NCI-H1436 (cell line): Measurements from ENCODE around the gene PIK3CA.
A peak's percentile ranks its signal among the peaks of the same experiment; 100 is the strongest.
"Not testable (repeated sequence)": the region's sequence is repeated elsewhere in the genome, so short reads cannot be mapped to it uniquely, and the experiment has no call there.

Experiments
- DNase-seq: peaks from one replicate; lab custom pipeline; 2025; lab: John Stamatoyannopoulos, UW

The PIK3CA gene

DNA sequence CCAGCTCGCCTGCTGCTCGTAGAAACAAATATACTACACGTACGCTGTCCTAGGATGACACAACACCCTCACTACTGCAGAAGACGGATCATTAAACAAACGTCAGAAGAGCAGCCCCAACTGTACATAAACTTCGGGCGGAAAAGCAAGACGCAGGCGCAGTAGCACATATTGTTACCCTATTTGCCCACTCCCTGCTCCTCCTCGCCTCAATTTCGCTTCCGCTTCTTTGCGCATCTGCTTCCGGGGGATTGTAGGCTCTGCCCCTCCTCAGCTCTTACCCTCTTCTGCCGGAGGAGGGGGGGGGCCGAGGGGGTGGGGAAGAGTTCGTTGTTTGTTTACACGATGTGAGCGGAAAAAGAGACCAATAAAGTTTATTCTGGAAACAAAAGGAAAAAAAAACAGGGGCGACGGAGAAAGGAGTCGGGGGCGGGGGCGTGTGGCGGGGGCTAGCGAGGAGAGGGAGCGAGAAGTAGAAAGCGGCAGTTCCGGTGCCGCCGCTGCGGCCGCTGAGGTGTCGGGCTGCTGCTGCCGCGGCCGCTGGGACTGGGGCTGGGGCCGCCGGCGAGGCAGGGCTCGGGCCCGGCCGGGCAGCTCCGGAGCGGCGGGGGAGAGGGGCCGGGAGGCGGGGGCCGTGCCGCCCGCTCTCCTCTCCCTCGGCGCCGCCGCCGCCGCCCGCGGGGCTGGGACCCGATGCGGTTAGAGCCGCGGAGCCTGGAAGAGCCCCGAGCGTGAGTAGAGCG, at the start of gene PIK3CA:
Gene PIK3CA (plus strand): TSS at position 485 of the 743 bp plus-strand sequence. CDS start 50,469 bp downstream, outside the sequence.
- DNase-seq: peak; percentile 98

DNA sequence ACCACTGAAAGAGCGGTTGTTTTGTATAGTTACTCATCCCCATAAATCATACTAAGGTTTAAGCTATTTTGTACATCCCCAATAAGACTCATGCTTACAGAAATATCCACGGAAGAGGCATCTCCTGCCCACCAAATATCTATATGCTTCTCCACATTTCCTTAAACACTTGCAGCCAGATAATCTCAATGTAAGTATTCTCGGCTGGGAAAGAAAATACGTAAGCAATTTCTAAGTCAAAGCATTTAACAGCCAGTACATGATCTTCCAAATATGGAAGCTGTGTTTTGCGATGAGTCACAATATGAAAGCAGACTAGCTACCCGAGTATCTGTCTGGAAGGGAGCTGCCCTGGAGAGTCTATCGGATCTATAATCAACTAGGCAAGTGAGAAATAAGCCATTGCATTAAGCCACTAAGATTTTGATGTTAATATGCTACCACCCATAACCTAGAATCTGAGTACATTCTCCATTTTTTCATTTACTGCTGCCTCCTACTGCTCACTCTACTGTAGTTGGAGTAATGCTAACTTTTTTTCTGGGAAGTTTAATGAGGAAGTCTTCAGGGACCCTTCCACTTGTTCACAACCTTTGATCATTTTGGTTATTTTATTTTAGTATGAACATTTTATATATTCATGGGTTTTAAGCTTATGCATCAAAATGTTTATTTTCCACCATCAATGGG, 49.6 kb upstream of the PIK3CA start:
- no peak for DNase-seq

DNA sequence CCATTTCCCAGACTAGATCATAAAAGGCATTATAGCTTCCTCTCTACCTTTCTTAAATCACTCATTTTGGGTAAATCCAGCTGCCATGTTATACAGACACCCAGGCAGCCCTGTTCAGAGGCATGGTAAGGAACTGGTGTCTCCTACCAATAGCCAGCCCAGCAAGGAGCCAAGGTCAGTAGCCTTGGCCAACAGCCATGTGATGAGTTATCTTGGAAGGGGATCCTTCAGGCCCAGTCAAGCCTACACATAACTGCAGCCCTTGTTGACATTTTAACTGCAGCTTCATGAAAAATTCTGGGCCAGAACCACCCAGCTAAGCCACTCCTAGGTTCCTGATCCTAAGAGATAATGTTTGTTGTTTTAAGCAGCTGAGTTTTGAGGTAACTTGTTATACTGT, 47.5 kb upstream of the PIK3CA start:
- no peak for DNase-seq

DNA sequence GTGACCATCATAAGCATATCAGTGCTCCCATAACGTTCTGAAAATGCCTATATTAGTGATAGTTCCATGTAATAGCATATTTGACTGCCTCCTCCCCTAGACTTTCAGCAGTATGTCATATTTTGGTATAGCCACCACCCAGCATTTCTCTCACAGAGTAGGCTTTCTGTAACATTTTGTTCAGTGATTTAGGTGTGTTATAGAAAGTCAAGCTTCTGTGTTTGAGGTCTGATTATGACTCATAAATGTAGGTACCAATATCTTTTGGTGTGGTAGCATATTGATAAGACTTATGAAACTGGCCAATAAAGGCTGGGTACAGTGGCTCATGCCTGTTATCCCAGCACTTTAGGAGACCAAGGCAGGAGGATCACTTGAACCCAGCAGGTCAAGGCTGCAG, 42.3 kb upstream of the PIK3CA start:
- DNase-seq: no peak

DNA sequence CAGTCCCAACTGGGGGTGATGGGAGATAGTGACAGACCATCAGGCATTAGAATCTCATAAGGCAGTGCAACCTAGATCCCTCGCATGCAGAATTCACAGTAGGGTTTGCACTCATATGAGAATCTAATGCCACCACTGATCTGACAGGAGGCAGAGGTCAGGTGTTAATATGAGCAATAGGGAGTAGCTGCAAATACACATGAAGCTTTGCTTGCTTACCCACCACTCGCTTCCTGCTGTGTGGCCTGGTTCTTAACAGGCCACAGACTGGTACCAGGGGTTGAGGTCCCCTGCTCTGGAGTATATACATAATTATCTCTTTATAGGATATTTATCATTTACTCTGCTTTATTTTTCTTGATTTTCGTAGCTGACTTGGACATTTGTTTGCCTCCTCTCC, 40.5 kb upstream of the PIK3CA start:
- DNase-seq: no peak

DNA sequence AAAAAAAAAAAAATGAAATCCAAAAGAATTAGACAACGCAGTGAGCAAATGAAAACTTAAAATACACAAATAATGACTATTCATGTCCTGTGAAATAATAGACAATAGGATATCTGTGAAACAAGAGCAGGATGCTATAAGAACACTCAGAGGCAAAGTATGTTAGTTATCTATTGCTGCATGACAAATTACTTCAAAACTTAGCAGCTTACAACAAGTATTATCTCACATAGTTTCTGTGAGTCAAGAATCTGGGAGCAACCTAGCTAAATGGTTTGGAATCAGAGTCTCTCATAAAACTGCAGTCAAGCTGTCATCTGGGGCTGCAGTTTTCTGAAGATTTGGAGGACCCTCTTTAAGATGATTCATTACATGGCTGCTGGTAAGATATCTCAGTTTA, 40.1 kb upstream of the PIK3CA start:
- DNase-seq: no peak

DNA sequence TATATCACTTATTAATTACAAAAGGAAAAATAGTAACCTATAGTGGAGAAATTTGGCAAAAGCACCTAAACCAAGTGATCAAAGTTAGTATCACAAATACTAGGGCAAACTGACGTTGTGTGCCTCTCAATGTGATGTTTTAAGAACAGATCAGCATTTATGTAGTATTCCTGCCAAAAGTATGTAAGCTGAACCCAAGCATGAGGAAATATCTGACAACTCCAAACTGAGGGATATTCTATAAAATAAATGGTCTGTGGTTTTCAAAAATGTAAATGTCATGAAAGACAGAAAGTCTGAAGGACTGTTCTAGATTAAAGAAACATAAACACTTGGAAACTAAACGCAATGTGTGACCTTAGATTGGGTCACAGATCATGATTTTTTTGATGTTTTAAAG, 34.3 kb upstream of the PIK3CA start:
- DNase-seq: no peak

DNA sequence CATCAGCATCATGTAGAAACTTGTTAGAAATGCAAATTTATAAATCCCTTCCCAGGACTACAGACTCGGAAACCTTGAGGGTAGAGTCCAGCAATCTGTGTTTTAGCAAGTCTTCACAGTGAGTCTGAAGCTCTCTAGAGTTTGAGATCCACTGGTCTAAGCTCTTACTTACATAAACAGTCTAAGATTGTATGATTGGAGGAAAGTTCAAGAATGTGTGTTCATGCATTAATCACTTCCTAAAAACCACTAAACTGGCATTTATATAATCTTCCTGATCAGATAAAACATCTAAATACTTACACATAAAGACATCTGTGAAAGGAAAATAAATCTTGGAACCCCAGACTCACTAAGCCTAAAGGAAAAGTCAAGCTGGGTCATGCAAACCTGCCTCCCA, 32.7 kb upstream of the PIK3CA start:
- not testable (repeated sequence) for DNase-seq

DNA sequence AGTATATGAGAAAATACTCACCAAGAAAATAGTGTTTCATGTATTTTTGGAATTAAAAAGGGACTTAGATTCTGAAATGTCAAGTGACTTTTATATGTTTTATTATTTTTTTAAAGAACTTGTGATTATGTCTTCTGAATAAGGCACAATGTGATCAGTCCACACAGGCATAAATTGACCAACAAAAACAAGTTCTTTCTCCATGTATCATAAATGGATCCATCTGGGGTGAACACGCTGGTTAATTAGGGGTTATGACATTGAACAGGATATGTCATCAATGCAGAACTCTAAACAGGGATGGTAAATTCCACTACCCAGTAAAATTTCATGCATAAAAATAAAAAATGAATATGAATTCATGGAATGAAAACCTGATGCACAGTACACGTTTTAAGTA, 31.3 kb upstream of the PIK3CA start:
- DNase-seq: no peak

DNA sequence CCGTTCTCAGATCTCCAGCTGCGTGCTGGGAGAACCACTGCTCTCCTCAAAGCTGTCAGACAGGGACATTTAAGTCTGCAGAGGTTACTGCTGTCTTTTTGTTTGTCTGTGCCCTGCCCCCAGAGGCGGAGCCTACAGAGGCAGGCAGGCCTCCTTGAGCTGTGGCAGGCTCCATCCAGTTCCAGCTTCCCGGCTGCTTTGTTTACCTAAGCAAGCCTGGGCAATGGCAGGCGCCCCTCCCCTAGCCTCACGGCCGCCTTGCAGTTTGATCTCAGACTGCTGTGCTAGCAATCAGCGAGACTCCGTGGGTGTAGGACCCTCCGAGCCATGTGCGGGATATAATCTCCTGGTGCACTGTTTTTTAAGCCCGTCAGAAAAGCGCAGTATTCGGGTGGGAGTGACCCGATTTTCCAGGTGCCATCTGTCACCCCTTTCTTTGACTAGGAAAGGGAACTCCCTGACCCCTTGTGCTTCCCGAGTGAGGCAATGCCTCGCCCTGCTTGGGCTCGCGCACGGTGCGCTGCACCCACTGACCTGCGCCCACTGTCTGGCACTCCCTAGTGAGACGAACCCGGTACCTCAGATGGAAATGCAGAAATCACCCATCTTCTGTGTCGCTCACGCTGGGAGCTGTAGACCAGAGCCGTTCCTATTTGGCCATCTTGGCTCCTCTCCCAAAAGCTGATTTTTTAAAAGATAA, 15.8 kb upstream of the PIK3CA start:
- DNase-seq: not testable (repeated sequence)

DNA sequence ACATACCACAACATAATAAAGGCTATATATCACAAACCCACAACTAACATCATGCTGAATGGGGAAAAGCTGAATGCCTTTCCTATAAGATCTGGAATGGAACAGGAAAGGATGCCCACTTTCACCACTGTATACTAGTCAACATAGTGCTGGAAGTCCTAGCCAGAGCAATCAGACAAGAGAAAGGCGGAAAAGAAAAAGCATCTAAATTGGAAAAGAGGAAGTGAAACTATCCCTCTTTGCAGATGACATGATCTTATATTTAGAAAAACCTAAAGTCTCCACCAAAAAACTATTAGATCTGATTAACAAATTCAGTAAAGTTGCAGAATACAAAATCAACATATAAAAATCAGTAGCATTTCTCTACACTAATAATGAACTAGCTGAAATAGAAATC, 14.6 kb upstream of the PIK3CA start:
- no peak for DNase-seq

DNA sequence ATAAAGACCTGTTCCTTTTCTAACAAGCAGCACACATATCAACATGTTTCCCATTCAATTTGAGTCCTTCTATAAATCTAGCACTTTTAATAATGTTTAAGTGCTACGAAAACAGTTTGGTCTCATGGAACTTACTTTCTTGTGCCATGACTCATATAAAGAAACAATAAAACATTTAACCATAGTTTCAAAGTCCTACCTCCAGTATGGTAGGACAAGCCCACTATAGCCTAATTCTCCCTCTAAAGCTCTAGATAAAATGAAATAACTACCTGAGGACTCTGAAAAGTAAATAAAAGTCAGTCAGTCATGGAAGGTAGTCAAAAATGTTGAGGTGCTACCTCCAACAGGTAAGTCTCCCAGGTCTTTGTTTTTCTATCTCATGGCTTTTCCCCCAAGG, 12.0 kb upstream of the PIK3CA start:
- no peak for DNase-seq

DNA sequence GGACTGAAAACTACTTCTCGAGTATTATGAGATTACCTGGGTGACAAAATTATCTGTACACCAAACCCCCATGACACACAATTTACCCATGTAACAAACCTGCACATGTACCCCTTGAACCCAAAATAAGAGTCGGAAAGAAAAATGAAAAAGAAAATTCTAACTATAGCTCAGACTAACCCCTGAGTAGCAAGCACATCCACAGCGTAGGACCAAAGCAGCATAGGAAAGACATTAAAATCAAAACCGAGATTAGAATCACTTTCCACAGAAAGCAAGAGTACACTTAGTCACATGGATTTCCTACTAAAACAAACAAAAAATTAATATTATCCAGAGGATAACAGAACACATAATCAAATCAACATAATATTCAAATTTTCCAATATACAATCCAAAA, 6.3 kb upstream of the PIK3CA start:
- no peak for DNase-seq

DNA sequence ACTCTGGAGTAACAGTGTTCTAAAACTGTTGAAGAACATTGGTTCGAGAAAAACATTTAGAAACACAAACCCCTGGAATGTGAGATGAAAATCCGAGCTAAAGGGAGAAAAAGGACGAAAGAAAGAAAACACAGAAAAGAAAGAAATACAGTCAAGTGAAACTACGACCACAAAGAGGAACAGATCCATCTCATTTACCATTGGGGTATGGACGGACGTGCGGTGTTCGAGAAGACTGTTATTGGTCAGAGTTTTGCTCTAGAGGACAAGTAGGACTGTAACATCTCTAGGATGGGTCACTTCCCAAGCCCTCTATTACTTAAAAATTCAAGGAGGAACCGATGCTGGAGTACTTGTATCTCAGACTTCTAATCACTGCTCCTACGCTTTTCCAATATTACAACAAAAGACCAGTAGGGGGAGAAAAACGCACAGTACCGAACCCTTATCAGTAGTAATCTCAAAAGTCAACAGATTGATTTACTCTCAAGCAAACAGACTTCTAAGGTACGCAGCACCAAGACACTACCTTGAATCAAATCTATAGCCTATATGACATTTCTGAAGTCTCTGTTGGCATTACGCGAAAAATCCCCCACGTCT, 1.1 kb upstream of the PIK3CA start:
- peak; percentile 72 for DNase-seq

DNA sequence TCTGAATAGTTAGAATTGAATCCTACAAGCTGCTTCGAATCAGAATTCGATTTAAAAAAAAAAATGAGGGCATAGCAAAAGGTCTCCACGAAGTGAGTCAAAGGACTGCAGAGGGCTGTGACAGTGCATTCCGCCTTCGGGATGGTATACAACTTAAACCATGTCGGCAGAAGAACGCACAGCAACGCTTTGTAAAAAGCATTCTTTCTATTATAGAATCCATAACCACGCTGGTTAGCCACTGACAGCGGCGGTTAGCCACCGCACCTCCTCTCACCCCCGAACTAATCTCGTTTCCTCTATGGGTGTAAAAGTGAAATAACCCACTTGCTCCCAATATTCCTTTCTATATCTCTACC, 664 bp upstream of the PIK3CA start:
- DNase-seq: no peak

DNA sequence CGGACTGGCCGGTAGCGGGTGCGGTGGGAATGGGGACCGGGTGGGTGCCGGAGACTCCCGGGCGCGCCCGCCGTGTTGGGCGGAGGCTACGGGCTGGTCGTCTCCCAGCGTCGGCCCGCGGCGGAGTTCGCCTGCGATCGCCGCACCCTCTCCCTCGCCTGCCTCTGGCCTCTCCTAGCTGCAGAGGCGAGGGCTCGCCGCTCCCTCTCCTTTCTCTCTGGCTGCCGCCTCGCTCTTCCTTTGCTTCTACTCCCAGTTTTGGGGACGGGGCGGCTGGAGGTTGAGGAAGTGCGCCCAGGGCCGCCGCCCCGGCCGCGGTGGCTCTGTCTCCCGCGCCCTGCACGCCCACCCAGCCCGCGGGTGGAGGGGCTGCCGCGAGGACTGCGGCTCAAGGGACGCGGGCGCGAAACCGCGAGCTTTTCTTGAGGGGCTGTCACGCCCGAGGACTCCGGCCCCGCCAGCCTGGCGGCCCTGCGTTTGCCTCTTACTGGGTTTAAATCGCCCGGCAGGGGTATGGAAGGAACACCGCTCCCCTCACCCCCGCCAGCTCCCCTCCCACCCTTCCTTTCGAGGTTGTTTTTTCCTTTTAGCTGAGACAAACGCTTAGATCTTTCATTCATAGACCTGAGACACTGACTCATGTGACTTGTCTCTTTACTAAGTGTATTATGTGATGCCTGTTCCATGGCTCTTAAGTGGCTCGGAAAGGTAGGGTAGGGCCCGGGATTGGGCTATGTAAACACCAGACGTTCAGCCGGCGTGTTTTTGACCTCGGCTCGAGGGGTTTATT, 654 bp downstream of the PIK3CA start:
- peak; percentile 62 for DNase-seq

DNA sequence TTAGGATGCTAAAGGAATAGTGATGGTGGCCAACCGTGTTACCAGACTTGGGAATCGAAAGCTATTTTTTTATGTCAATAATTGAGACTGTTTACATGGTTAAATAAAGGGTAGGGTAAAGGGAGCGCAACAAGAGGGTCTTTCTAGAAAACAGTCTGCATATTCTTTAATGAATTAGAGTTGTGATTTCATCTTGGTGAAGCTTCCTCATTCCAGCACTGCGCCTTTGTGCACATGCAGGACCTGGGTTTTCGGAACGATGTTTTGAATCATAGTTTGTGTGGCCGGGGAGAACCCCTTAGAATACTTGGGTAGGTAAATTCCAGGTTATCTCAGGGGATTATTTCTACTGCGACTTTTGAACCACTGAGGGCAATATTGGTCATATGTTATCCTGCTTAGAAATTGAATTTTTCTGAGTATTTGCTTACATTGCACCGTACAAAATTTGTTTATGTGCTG, 1.3 kb downstream of the PIK3CA start:
- no peak for DNase-seq

DNA sequence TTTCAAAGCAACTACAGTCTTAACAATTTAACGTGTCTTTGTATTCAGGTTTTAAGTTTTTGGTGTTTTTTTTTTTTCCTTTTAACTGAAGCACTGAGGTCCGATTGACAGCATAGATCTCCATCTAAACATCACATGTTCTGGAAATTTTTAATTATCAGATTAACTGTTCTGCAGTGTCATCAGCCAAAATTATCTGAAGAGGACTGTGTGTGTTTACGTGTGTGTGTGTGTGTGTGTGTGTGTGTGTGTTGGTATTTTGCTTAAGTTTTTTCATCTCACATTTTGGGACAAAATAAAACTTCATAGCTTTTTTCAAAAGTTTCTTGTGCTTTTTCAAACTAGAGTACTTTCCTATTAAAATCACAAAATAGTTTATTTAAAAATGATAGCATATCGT, 1.8 kb downstream of the PIK3CA start:
- no peak for DNase-seq

DNA sequence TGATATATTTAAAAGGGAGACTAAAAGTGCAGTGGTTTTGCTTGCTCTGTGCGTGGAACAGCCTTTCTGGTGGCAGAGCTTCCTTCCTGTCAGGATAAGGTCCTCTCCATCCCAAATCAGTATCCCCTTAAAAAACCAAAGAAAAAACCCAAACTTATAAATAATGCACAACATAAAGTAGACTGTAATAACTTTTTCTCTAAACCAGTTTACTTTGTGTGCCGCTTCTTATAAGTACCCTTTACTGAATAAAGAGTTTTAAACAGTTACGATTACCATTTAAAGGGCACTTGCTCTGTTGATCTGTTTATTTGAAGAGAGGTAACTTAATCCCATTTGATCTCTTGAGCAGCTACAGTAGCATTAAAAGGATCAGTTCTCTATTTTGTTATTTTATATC, 2.5 kb downstream of the PIK3CA start:
- DNase-seq: no peak

DNA sequence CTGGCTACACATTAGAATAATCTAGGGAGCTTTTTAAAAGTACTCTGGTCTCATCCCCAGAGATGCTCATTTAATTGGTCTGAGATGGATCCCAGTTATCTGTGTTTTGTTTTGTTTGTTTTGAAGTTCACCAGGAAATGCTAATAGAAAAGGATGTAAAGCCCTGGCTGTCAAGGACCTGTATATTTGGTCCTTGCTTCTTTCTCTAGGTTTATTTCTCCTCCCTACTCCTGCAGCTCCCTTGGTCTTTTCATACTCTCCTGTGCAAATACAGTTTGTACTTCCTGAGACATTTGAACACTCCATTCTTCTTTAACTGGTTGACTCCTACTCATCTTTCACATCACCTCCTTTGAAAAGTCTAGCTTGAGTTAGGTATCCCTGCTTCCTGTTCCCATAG, 3.3 kb downstream of the PIK3CA start:
- no peak for DNase-seq

DNA sequence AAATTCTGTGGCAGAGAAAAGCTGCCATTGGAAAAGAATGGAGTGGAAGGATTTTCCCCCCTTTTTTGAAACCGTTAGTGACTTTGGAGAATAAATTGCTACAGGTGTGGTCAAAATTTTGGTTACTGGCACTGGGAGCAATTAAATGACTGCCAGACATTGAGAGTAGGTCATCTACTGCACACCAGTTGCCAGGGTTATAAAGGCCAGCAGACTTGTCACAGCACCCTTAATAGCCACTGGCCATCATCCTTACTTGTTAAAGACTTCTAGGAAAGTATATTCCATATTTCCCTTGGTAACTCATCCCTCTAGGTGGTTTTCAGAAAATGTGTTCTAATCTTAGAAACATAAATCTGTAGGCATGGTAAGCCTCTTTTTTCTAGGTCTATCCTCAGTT, 8.0 kb downstream of the PIK3CA start:
- no peak for DNase-seq

DNA sequence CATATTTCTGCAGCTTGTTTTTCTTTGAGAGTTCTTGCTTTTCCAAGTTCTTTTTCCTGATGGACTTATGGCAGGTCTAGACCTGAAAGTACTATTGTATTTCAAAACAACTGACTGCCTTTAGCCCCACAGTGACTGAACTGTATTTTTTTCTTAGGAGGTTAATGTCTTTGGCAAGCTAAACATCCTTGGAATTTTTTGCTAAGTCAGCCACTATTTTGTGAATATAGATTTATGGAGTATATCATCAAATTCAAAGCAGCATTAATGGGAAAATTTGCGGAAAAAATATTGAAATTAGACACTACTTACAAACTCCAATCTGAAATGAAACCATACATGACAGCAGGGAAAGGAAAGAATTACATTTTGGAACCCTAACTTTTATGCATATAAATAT, 8.6 kb downstream of the PIK3CA start:
- no peak for DNase-seq
